DMS53 treated with DMSO at 0.1 percent for 48 hours (cell line): ENCODE data around the gene ALK.
"Not testable (repeated sequence)": the region's sequence is repeated elsewhere in the genome, so short reads cannot be mapped to it uniquely, and the experiment has no call there.

Experiments used
- DNase-seq: peaks from one replicate; lab custom pipeline; 2025; ENCODE audit not compliant: unreplicated experiment; lab: John Stamatoyannopoulos, UW

The ALK gene

GRCh38 chr2:29262681-29263260 is 658.6 kb downstream of the ALK start:
- no peak for DNase-seq

- no peak for DNase-seq
Measured at GRCh38 chr2:29261003-29261402, 660.4 kb downstream of the ALK start.

GRCh38 chr2:29260142-29260772 is 661.1 kb downstream of the ALK start:
- DNase-seq = no peak

GRCh38 chr2:29259221-29259620 is 662.2 kb downstream of the ALK start:
- DNase-seq = no peak

GRCh38 chr2:29255004-29255403 is 666.4 kb downstream of the ALK start:
- DNase-seq = no peak

- not testable (repeated sequence) for DNase-seq
Measured at GRCh38 chr2:29253495-29254275, 667.7 kb downstream of the ALK start.

GRCh38 chr2:29253026-29253425 is 668.4 kb downstream of the ALK start:
- no peak for DNase-seq

- no peak for DNase-seq
Measured at GRCh38 chr2:29251406-29251805, 670.0 kb downstream of the ALK start.

- DNase-seq = no peak
Measured at GRCh38 chr2:29250977-29251376, 670.4 kb downstream of the ALK start.

- no peak for DNase-seq
Measured at GRCh38 chr2:29249666-29250253, 671.6 kb downstream of the ALK start.

- DNase-seq = no peak
Measured at GRCh38 chr2:29247336-29247914, 674.0 kb downstream of the ALK start.

GRCh38 chr2:29246383-29247300 is 674.7 kb downstream of the ALK start:
- DNase-seq = no peak

- no peak for DNase-seq
Measured at GRCh38 chr2:29245742-29246382, 675.5 kb downstream of the ALK start.

- not testable (repeated sequence) for DNase-seq
Measured at GRCh38 chr2:29245035-29245741, 676.2 kb downstream of the ALK start.

GRCh38 chr2:29242621-29243375 is 678.6 kb downstream of the ALK start:
- no peak for DNase-seq

GRCh38 chr2:29241955-29242565 is 679.3 kb downstream of the ALK start:
- DNase-seq = no peak

GRCh38 chr2:29241341-29241740 is 680.0 kb downstream of the ALK start:
- DNase-seq = no peak

GRCh38 chr2:29240601-29241000 is 680.8 kb downstream of the ALK start:
- DNase-seq = no peak
